Cardiac fibroblast (primary cell): ENCODE data around the gene LUZP4.
"Not testable (repeated sequence)": the region's sequence is repeated elsewhere in the genome, so short reads cannot be mapped to it uniquely, and the experiment has no call there.

ENCODE experiments used
- DNase-seq, 2 donors: peaks; one replicate each; pipeline versions ENCODE4 v3.0.0 to v3.0.0-alpha.2; 2010; ENCODE audit warnings: low read depth in 2 of 2
- H3K4me3 ChIP-seq, 2 donors: replicated peaks in 1 of 2; 1 replicate in 1 of 2; 2 replicates in 1 of 2; pipeline ENCODE4 v1.5.1; 2011; ENCODE audit warnings: low read depth in 2 of 2, low read length in 2 of 2, mild to moderate bottlenecking in 2 of 2, moderate library complexity in 1 of 2
- CTCF ChIP-seq: IDR thresholded peaks from one replicate; pipeline ENCODE4 v1.5.1; 2011; ENCODE audit warnings: low read depth, mild to moderate bottlenecking, low read length, inconsistent platforms

LUZP4 gene

GRCh38 chrX:115311139-115311538, 21.6 kb downstream of the LUZP4 start:
- DNase-seq = no peak
- no peak overlapping the region for H3K4me3 ChIP-seq
- TF ChIP-seq CTCF = no peak

GRCh38 chrX:115311601-115312001, 22.1 kb downstream of the LUZP4 start:
- peak in 1 of 2 donors; percentile 3 for DNase-seq
- H3K4me3 ChIP-seq = no peak overlapping the region
- no peak for TF ChIP-seq CTCF

GRCh38 chrX:115318139-115318538, 28.6 kb downstream of the LUZP4 start:
- no peak for DNase-seq
- no peak for TF ChIP-seq CTCF
- H3K4me3 ChIP-seq = no peak overlapping the region

GRCh38 chrX:115322375-115322774, 32.9 kb downstream of the LUZP4 start:
- H3K4me3 ChIP-seq = no peak overlapping the region
- no peak for DNase-seq
- TF ChIP-seq CTCF = no peak

- no peak for TF ChIP-seq CTCF
- DNase-seq = peak in 1 of 2 donors; percentile 80
- no peak overlapping the region for H3K4me3 ChIP-seq
Observed at GRCh38 chrX:115324194-115324593, 34.7 kb downstream of the LUZP4 start.

GRCh38 chrX:115329282-115329681, 39.8 kb downstream of the LUZP4 start:
- DNase-seq, H3K4me3 ChIP-seq: not testable (repeated sequence)

- peak; percentile 74 to 81 for DNase-seq
- no peak overlapping the region for H3K4me3 ChIP-seq
- TF ChIP-seq CTCF = peak; percentile 63
Observed at GRCh38 chrX:115330498-115331168, 41.1 kb downstream of the LUZP4 start.
